GM18526 (cell line): ENCODE measurements around the gene FNDC3B.

Experiments used
- POLR2A ChIP-seq: IDR thresholded peaks from 3 replicates; pipeline ENCODE4 v1.6.1; 2011; ENCODE audit not compliant: insufficient read length; ENCODE audit errors: extremely low read depth

FNDC3B gene

GRCh38 chr3:172164620-172165362, 125.4 kb downstream of the FNDC3B start:
- TF ChIP-seq POLR2A: no peak

- no peak for TF ChIP-seq POLR2A
Observed at GRCh38 chr3:172166261-172166660, 126.9 kb downstream of the FNDC3B start.

GRCh38 chr3:172166890-172167289, 127.5 kb downstream of the FNDC3B start:
- no peak for TF ChIP-seq POLR2A

- TF ChIP-seq POLR2A: no peak
Observed at GRCh38 chr3:172167892-172168648, 128.7 kb downstream of the FNDC3B start.

- no peak for TF ChIP-seq POLR2A
Observed at GRCh38 chr3:172170073-172170709, 130.8 kb downstream of the FNDC3B start.

GRCh38 chr3:172170841-172171240, 131.5 kb downstream of the FNDC3B start:
- no peak for TF ChIP-seq POLR2A

- TF ChIP-seq POLR2A: no peak
Observed at GRCh38 chr3:172171396-172172075, 132.2 kb downstream of the FNDC3B start.

- no peak for TF ChIP-seq POLR2A
Observed at GRCh38 chr3:172173316-172174254, 134.2 kb downstream of the FNDC3B start.

GRCh38 chr3:172174513-172175253, 135.3 kb downstream of the FNDC3B start:
- TF ChIP-seq POLR2A: no peak

- no peak for TF ChIP-seq POLR2A
Observed at GRCh38 chr3:172175254-172175599, 135.8 kb downstream of the FNDC3B start.

- TF ChIP-seq POLR2A: no peak
Observed at GRCh38 chr3:172176061-172176770, 136.8 kb downstream of the FNDC3B start.

- no peak for TF ChIP-seq POLR2A
Observed at GRCh38 chr3:172177046-172177445, 137.7 kb downstream of the FNDC3B start.

GRCh38 chr3:172177803-172178316, 138.5 kb downstream of the FNDC3B start:
- no peak for TF ChIP-seq POLR2A
